Heart right ventricle (tissue), 16 donors: Measurements from ENCODE around the gene ERICH6. TPM values are rescaled to one million over a fixed set of nuclear protein-coding genes. Genes with fewer than 3 reads are reported as not detected.

Source experiments
- ATAC-seq, 8 donors: fragments of 200-7000 bp; cut with Tn5 transposase; one replicate each; pipeline ENCODE4 v1.9.1; 2020; ENCODE audit warnings: mild to moderate bottlenecking in 8 of 8, moderate library complexity in 8 of 8, moderate number of reproducible peaks in 1 of 8
- DNase-seq, 2 donors: peaks; one replicate each; pipeline ENCODE4 v3.0.0-alpha.2; 2020
- H3K27ac ChIP-seq, 10 donors: fragments of 200-600 bp; sonication (generic) in 2 of 10; one replicate each; pipeline versions ENCODE4 v1.5.0 to v1.8.0; 2020 to 2022; ENCODE audit warnings: mild to moderate bottlenecking in 3 of 10
- H3K27me3 ChIP-seq, 7 donors: fragments of 200-600 bp; one replicate each; pipeline ENCODE4 v1.8.0; 2021 to 2022; ENCODE audit warnings: mild to moderate bottlenecking in 2 of 7
- H3K36me3 ChIP-seq, 9 donors: fragments of 200-600 bp; sonication (generic) in 1 of 9; one replicate each; pipeline versions ENCODE4 v1.5.0 to v1.8.0; 2020 to 2022; ENCODE audit warnings: mild to moderate bottlenecking in 2 of 9
- H3K4me1 ChIP-seq, 9 donors: fragments of 200-600 bp; sonication (generic) in 1 of 9; one replicate each; pipeline versions ENCODE4 v1.5.0 to v1.8.0; 2020 to 2022; ENCODE audit warnings: mild to moderate bottlenecking in 4 of 9
- H3K4me3 ChIP-seq, 10 donors: fragments of 200-600 bp; sonication (generic) in 2 of 10; one replicate each; pipeline versions ENCODE4 v1.5.0 to v1.8.0; 2020 to 2022; ENCODE audit warnings: mild to moderate bottlenecking in 7 of 10, moderate library complexity in 2 of 10
- H3K9me3 ChIP-seq, 11 donors: fragments of 200-600 bp in 10 of 11; sonication (generic) in 2 of 11; one replicate each; pipeline versions ENCODE4 v1.5.0 to v1.8.0; 2013 to 2022; ENCODE audit warnings: mild to moderate bottlenecking in 2 of 11, control low read depth in 1 of 11, moderate library complexity in 1 of 11
- WGBS, 2 donors: extraction: QIAGEN DNeasy Blood & Tissue Kit; methylation state at CpG; one replicate each; pipeline ENCODE4 v1.1.7; 2013; ENCODE audit warnings: inconsistent platforms in 1 of 2; 5-methylcytosine and 5-hydroxymethylcytosine counted together
- intact Hi-C, 10 donors: fragments of 100-400 bp; cut with DNase I; formaldehyde crosslinking; loops; one replicate each; pipeline versions ENCODE4 v1.11.1 to v1.14.2; 2022
- polyA plus RNA-seq, 2 donors: library from polyadenylated mRNA; stranded (reverse); fragments of 200-250 nt; gene quantifications; one replicate each; pipeline ENCODE4 v1.2.3, GENCODE V29; 2013
- total RNA-seq, 10 donors: library from RNA; stranded (reverse); fragmentation: NEBNext Ultra II Directional in 3 of 10; extraction: Animal tissue kit (Norgen Biotek cat#: 25700) in 3 of 10; gene quantifications; one replicate each; pipeline versions ENCODE4 v1.2.1 to v1.2.4, GENCODE V29; 2021 to 2023
- TF ChIP-seq, protein P1 (sequence below), 9 donors: fragments of 200-600 bp; sonication (generic) in 2 of 9; IDR thresholded peaks; one replicate each; pipeline versions ENCODE4 v1.5.0 to v1.8.0; 2021 to 2022; ENCODE audit warnings: antibody characterized with exemption in 9 of 9, mild to moderate bottlenecking in 5 of 9, moderate library complexity in 1 of 9
- donor health status: Arrhythmogenic right ventricular cardiomyopathy.
- donor health status: ischemic (EF 13 %, LVEDD 7.1; RV severe dilation, severe dysfunction).
- donor health status: healthy with polysubstance abuse.
- donor health status: DM: no; HTN: yes; CAD: no.
- donor health status: DM: no; HTN: no; CAD: no.
- donor health status: ischemic (EF 25% LVEDD 6.9; RV normal size, moderate dysfunction).
- donor health status: ischemic (EF 25% LVEDD 5.7; RV mildly dilated, moderate dysfunction).
- donor health status: healthy.
- donor health status: DM: yes; HTN: yes; CAD: no.
- donor health status: Ischemic cardiomyopathy.
- donor health status: ischemic (EF 35%, LVEDD 5.7; RV mildly dilated, moderate dysfunction).
- donor health status: nonischemic (EF 11% LVEDD 7.7; RV severe dilation, severe dysfunction).
- donor health status: DM: yes; HTN: yes; CAD: no.
- donor health status: PGD.
- donor health status: ischemic (EF 29% LVEDD 5.4; RV normal size, mild dysfunction).
- donor health status: nonischemic (EF 23%, LVEDD 6.1; RV moderate dilation, normal function).

The ERICH6 gene
- total and polyA plus RNA-seq, 12 donors = 0.20 to 0.56 TPM; not detected in 10

DNA sequence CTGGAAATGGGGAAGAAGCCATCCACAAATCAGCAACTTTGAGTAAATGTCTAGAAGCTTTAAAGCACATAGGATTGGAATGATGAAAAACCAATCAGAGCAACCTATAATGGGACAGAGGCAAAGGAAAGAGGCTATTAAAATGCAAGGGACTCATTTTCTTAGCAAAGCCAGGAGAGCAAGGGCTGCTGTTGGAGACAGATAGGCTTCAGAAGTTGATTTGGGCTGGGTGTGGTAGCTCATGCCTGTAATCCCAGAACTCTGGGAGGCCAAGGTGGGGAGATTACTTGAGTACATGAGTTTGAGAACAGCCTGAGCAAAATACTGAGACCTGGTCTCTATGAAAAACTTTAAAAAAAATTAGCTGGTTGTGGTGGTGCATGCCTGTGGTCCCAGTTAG is 16.1 kb downstream of the ERICH6 start:
- Histone ChIP-seq H3K27ac (no peak overlapping the region), H3K9me3 (peaks cover 0 to 21% (median 0%) of the 10 kb centered on the region in 11 donors), H3K36me3 (no peaks in the 10 kb centered on the region), H3K4me3 (no peak overlapping the region), H3K4me1 (no peaks in the 10 kb centered on the region), H3K27me3 (no peaks in the 10 kb centered on the region)
- intact Hi-C loops = no loop called here
- TF ChIP-seq, protein P1, sequence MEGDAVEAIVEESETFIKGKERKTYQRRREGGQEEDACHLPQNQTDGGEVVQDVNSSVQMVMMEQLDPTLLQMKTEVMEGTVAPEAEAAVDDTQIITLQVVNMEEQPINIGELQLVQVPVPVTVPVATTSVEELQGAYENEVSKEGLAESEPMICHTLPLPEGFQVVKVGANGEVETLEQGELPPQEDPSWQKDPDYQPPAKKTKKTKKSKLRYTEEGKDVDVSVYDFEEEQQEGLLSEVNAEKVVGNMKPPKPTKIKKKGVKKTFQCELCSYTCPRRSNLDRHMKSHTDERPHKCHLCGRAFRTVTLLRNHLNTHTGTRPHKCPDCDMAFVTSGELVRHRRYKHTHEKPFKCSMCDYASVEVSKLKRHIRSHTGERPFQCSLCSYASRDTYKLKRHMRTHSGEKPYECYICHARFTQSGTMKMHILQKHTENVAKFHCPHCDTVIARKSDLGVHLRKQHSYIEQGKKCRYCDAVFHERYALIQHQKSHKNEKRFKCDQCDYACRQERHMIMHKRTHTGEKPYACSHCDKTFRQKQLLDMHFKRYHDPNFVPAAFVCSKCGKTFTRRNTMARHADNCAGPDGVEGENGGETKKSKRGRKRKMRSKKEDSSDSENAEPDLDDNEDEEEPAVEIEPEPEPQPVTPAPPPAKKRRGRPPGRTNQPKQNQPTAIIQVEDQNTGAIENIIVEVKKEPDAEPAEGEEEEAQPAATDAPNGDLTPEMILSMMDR (IDR thresholded peaks at IDR 0.05) = no peak
- DNase-seq = no peak
- no peak for ATAC-seq

GRCh38 chr3:150682824-150683223 is 20.9 kb downstream of the ERICH6 start:
- H3K4me3 ChIP-seq = no peak overlapping the region
- ATAC-seq = no peak

GRCh38 chr3:150682279-150682678 is 21.4 kb downstream of the ERICH6 start:
- no peak for DNase-seq
- Histone ChIP-seq H3K27me3 (peaks cover 0 to 3% (median 0%) of the 10 kb centered on the region in 7 donors), H3K4me1 (no peaks in the 10 kb centered on the region), H3K4me3 (no peak overlapping the region), H3K36me3 (no peaks in the 10 kb centered on the region), H3K9me3 (no peaks in the 10 kb centered on the region), H3K27ac (no peak overlapping the region)
- 68 to 69% methylated on average over 1 of the region's 1 CpG for WGBS, 2 donors
- TF ChIP-seq, protein P1 (IDR thresholded peaks at IDR 0.05) = no peak
- intact Hi-C loops = no loop called here
- no peak for ATAC-seq

More at GRCh38 chr3:150682824-150683223, 20.9 kb downstream of the ERICH6 start:
- intact Hi-C loops = no loop called here
- TF ChIP-seq, protein P1 (IDR thresholded peaks at IDR 0.05) = no peak
- Histone ChIP-seq H3K27me3 (peaks cover 0 to 3% (median 0%) of the 10 kb centered on the region in 7 donors), H3K4me1 (no peaks in the 10 kb centered on the region), H3K9me3 (no peaks in the 10 kb centered on the region), H3K27ac (no peak overlapping the region), H3K36me3 (no peaks in the 10 kb centered on the region)
- DNase-seq = no peak

DNA sequence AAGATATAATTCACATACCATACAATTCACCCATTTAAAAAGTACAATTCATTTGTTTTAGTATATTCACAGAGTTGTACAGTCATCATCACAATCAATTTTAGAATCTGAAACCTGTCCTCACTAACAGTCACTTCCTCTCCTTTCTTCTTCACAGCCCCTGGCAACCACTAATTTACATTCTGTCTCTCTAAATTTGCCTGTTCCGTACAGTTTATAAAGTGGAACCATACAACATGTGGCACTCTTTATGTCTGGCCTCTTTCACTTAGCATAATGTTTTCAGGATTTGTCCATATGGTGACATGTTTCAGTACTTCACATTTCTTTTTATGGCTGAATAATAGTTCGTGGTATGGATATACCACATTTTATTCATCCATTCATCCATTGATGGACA is 22.7 kb downstream of the ERICH6 start:
- no peak for ATAC-seq
- Histone ChIP-seq H3K9me3 (peaks cover 0 to 9% (median 0%) of the 10 kb centered on the region in 11 donors), H3K27ac (no peak overlapping the region), H3K4me3 (no peak overlapping the region), H3K27me3 (peaks cover 0 to 3% (median 0%) of the 10 kb centered on the region in 7 donors), H3K36me3 (no peaks in the 10 kb centered on the region), H3K4me1 (no peaks in the 10 kb centered on the region)
- WGBS, 2 donors = 62 to 82% methylated on average over 2 of the region's 2 CpGs
- no peak for DNase-seq
- intact Hi-C loops = no loop called here
- TF ChIP-seq, protein P1 (IDR thresholded peaks at IDR 0.05) = no peak
